ENCODE measurements around the gene AUH. TPM values are rescaled to one million over a fixed set of nuclear protein-coding genes. Genes with fewer than 3 reads are reported as not detected.

The AUH gene
- polyA plus RNA-seq, 3 donors, result 42.8 to 46.0 (median 44.2) TPM

- DNase-seq (ENCODE audit: low read depth in 3 of 3, low spot score in 2 of 3), result no peak
Measured at GRCh38 chr9:91178281-91179236, 183.2 kb downstream of the AUH start.

GRCh38 chr9:91177661-91178280 lies 183.9 kb downstream of the AUH start:
- DNase-seq (ENCODE audit: low read depth in 3 of 3, low spot score in 2 of 3), result no peak

- no peak for DNase-seq (ENCODE audit: low read depth in 3 of 3, low spot score in 2 of 3)
Measured at GRCh38 chr9:91177081-91177480, 184.6 kb downstream of the AUH start.

DNA sequence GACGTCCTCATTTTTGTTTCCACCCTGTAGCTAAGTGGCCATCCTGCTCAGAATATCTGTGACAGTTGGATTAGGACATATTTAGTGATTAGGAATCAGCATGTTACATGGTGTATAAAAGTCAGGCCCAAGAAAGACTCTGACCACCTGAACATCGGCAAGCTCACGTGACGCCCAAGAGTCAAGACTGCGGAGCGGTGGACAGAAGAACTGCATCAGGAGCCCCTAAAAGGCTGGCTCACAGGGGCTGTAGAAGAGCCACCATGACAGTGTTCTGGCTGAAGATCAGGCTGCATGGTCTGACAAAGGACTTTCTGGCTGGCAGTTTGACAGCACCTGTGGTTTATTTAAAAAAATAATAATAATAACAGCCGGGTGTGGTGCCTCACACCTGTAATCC lies 185.3 kb downstream of the AUH start:
- no peak for DNase-seq (ENCODE audit: low read depth in 3 of 3, low spot score in 2 of 3)

- no peak for DNase-seq (ENCODE audit: low read depth in 3 of 3, low spot score in 2 of 3)
Measured at GRCh38 chr9:91174772-91175171, 186.9 kb downstream of the AUH start.

GRCh38 chr9:91172329-91172728 lies 189.4 kb downstream of the AUH start:
- DNase-seq (ENCODE audit: low read depth in 3 of 3, low spot score in 2 of 3), result no peak

GRCh38 chr9:91170951-91171350 lies 190.8 kb downstream of the AUH start:
- no peak for DNase-seq (ENCODE audit: low read depth in 3 of 3, low spot score in 2 of 3)

DNA sequence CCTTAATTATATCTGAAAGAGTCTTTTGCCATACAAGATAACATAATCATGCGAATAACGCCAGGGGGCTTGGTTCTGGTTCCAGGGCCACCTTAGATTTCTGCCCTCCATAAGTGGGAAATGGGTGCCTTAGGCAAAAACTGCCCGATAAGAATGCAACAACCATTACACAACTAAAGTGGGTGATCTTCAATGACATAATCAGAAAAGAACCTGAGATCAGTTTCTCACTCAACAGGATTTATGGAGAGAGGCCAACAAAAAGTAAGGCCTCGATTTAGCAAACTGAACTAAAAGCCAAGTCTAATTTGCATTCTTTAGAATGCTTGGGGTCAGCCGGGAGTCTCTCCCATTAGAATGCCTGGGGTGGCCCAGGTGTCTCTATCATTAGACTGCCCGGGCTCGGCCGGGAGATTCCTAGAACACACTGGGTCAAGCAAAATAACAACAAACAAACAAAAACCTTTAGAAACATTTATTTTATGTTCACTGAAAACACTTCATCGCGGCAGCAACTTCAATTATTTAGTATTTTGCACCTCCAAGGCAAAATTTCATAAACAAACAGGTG lies 194.8 kb downstream of the AUH start:
- no peak for DNase-seq (ENCODE audit: low read depth in 3 of 3, low spot score in 2 of 3)

DNA sequence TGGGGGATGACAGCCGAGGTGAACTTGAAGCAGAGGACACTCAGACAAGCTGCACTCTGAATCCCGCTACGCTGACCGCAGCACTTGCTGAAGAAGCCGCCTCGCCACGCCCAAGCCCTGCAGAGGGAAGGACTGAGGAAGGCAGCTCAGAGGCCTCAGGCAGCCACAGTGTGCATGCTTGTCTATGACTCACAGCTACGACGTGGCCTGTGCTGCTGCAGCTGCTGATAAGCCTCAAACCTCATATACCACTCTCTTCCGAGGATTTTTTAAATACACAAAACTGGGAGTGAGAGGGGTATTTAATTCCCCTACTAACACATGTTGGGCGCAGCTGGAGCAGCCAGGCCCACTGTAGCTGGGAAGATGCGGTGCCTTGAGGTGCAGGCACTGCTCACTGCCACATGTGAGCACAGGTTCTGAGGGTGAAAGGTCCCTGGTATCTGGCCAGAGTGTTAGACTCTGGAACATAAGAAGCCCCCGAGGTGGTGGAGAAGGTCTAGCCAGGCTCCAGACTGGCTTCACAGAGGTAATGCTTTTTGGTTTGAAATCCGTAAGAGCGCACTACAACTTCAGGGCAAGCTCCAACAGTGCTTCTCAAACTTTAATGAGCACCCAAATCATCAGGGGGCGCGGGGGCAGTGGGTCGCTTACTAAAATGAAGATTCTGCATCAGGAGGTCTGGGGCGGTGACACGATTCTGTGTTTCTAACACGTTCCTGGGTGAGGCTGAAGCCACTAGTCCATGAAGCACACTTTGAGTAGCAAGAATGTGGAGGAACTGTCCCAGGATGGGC lies 196.8 kb downstream of the AUH start:
- no peak for DNase-seq (ENCODE audit: low read depth in 3 of 3, low spot score in 2 of 3)

Other genes with a start within 250 kb of the AUH start
- gene NFIL3, start 61.9 kb upstream of the AUH start, polyA plus RNA-seq (ENCODE audit: insufficient read length in 3 of 3), result 10 to 100 TPM; 31.9 to 35.1 (median 33.8) TPM

Measured in right renal cortex interstitium (tissue), 3 donors.